Neutrophil (primary cell): Measurements from ENCODE around the gene IQCF2.

Source experiments
- H3K27ac ChIP-seq: fragments of 200-600 bp; sonication (generic); 2 replicates; pipeline ENCODE4 v1.5.1; 2016; ENCODE audit warnings: mild to moderate bottlenecking, moderate library complexity
- H3K27me3 ChIP-seq: fragments of 200-600 bp; sonication (generic); 2 replicates; pipeline ENCODE4 v1.6.0; 2016; ENCODE audit warnings: mild to moderate bottlenecking
- H3K36me3 ChIP-seq: fragments of 200-600 bp; sonication (generic); 2 replicates; pipeline ENCODE4 v1.5.1; 2017
- H3K4me1 ChIP-seq, 2 experiments: fragments of 200-600 bp in 1 of 2; sonication (generic) in 1 of 2; 1 replicate in 1 of 2; 2 replicates in 1 of 2; pipeline versions ENCODE4 v1.5.1 to v1.6.1; 2013 to 2016; ENCODE audit warnings: low read depth in 1 of 2, low read length in 1 of 2, mild to moderate bottlenecking in 1 of 2, moderate library complexity in 1 of 2; ENCODE audit not compliant: control insufficient read depth in 1 of 2, insufficient read depth in 1 of 2
- H3K4me3 ChIP-seq, 2 experiments: fragments of 200-600 bp in 1 of 2; sonication (generic) in 1 of 2; 1 replicate in 1 of 2; 2 replicates in 1 of 2; pipeline ENCODE4 v1.5.1; 2013 to 2016; ENCODE audit warnings: low read depth in 1 of 2, low read length in 1 of 2, mild to moderate bottlenecking in 1 of 2, moderate library complexity in 1 of 2
- H3K9me3 ChIP-seq: fragments of 200-600 bp; sonication (generic); 2 replicates; pipeline ENCODE4 v1.5.1; 2016
- CTCF ChIP-seq: fragments of 200-600 bp; sonication (generic); IDR thresholded peaks from 2 replicates; pipeline ENCODE4 v1.5.1; 2016; ENCODE audit warnings: antibody characterized with exemption

The IQCF2 gene

DNA sequence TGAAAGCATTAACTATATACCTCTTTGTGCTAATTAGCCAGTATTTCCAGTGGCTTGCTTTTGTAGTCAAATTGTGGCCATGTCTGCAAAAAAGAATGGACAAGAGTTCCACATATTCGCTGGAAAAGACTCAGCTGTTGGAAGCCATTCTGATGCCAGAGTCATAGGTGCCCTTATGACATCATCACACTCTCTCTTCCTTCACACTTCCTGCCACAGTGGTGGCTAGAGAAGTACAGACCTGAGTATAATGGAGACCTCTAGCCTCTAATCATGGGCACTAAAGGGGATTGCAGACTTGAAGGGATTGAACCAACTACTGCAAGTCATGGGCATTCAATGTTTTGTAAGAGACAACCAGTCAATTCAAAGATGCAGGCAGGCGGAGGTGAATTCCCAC, 44.0 kb upstream of the IQCF2 start:
- no peaks in the 10 kb centered on the region for H3K4me1 ChIP-seq
- H3K9me3 ChIP-seq = no peaks in the 10 kb centered on the region
- H3K27ac ChIP-seq = no peak overlapping the region
- H3K27me3 ChIP-seq = peaks cover 11% of the 10 kb centered on the region
- no peak for TF ChIP-seq CTCF
- no peaks in the 10 kb centered on the region for H3K36me3 ChIP-seq
- no peak overlapping the region for H3K4me3 ChIP-seq

DNA sequence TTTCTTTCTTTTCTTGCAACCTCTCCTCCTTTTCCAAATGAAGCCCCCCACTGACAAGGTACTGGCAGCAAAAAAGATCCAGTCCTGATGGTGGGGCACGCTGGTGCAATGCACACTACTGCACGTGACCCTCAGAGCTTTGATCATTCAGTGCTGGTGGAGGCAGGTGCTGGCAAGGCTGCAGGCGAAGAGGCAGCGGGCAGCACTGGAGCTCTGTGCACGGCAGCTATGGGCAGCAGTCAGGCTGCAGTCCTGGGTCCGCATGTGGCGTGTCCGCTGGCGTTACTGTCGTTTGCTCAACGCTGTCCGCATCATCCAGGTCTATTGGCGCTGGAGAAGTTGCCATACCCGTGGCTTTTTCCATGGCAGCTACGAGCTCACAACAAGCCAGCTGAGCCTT, 42.3 kb upstream of the IQCF2 start:
- Histone ChIP-seq H3K27ac (no peak overlapping the region), H3K4me3 (no peak overlapping the region), H3K9me3 (no peaks in the 10 kb centered on the region), H3K4me1 (no peaks in the 10 kb centered on the region), H3K36me3 (no peaks in the 10 kb centered on the region), H3K27me3 (peaks cover 11% of the 10 kb centered on the region)
- TF ChIP-seq CTCF = no peak

GRCh38 chr3:51819709-51820406, 41.6 kb upstream of the IQCF2 start:
- H3K4me3 ChIP-seq = no peak overlapping the region
- H3K36me3 ChIP-seq = no peaks in the 10 kb centered on the region
- TF ChIP-seq CTCF = no peak
- no peak overlapping the region for H3K27ac ChIP-seq
- no peaks in the 10 kb centered on the region for H3K9me3 ChIP-seq
- peaks cover 11% of the 10 kb centered on the region for H3K27me3 ChIP-seq
- H3K4me1 ChIP-seq = no peaks in the 10 kb centered on the region

GRCh38 chr3:51828297-51828696, 33.1 kb upstream of the IQCF2 start:
- no peak overlapping the region for H3K4me3 ChIP-seq
- H3K27me3 ChIP-seq = no peaks in the 10 kb centered on the region
- no peaks in the 10 kb centered on the region for H3K36me3 ChIP-seq
- H3K27ac ChIP-seq = no peak overlapping the region
- no peaks in the 10 kb centered on the region for H3K9me3 ChIP-seq
- no peak for TF ChIP-seq CTCF
- no peaks in the 10 kb centered on the region for H3K4me1 ChIP-seq

DNA sequence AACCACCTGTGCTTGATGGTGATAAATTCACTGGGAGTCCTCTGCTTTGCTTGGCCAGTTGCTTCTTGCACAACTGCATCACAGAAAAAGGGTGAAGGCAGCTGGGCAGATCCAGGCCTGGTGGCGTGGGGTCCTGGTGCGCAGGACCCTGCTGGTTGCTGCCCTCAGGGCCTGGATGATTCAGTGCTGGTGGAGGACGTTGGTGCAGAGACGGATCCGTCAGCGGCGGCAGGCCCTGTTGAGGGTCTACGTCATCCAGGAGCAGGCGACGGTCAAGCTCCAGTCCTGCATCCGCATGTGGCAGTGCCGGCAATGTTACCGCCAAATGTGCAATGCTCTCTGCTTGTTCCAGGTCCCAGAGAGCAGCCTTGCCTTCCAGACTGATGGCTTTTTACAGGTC, 31.1 kb upstream of the IQCF2 start:
- Histone ChIP-seq H3K36me3 (no peaks in the 10 kb centered on the region), H3K4me1 (no peaks in the 10 kb centered on the region), H3K27me3 (no peaks in the 10 kb centered on the region), H3K4me3 (no peak overlapping the region), H3K9me3 (no peaks in the 10 kb centered on the region), H3K27ac (no peak overlapping the region)
- TF ChIP-seq CTCF = no peak
